NCI-H2227 (cell line): ENCODE results near the gene CMTM4.
"Not testable (repeated sequence)": the region's sequence is repeated elsewhere in the genome, so short reads cannot be mapped to it uniquely, and the experiment has no call there.

Experiments
- DNase-seq: peaks from one replicate; lab custom pipeline; 2025; ENCODE audit not compliant: unreplicated experiment; lab: John Stamatoyannopoulos, UW

Gene CMTM4

GRCh38 chr16:66676599-66676998 lies 19.9 kb downstream of the CMTM4 start:
- no peak for DNase-seq

- DNase-seq: no peak
These were observed 22.9 kb downstream of the CMTM4 start for GRCh38 chr16:66673691-66674090.

GRCh38 chr16:66670691-66671388 lies 25.7 kb downstream of the CMTM4 start:
- no peak for DNase-seq

- no peak for DNase-seq
These were observed 27.6 kb downstream of the CMTM4 start for GRCh38 chr16:66668777-66669444.

- DNase-seq: no peak
These were observed 28.6 kb downstream of the CMTM4 start for GRCh38 chr16:66667944-66668343.

GRCh38 chr16:66662445-66663194 lies 33.9 kb downstream of the CMTM4 start:
- DNase-seq: no peak

GRCh38 chr16:66661671-66662346 lies 34.7 kb downstream of the CMTM4 start:
- DNase-seq: not testable (repeated sequence)

GRCh38 chr16:66661210-66661560 lies 35.4 kb downstream of the CMTM4 start:
- DNase-seq: no peak

GRCh38 chr16:66660422-66661209 lies 35.9 kb downstream of the CMTM4 start:
- peak; percentile 70 for DNase-seq

- DNase-seq: no peak
These were observed 37.7 kb downstream of the CMTM4 start for GRCh38 chr16:66658860-66659190.

- DNase-seq: no peak
These were observed 38.2 kb downstream of the CMTM4 start for GRCh38 chr16:66658143-66658859.

- no peak for DNase-seq
These were observed 40.0 kb downstream of the CMTM4 start for GRCh38 chr16:66656547-66656946.

- no peak for DNase-seq
These were observed 42.8 kb downstream of the CMTM4 start for GRCh38 chr16:66653581-66654350.

GRCh38 chr16:66652661-66653360 lies 43.7 kb downstream of the CMTM4 start:
- no peak for DNase-seq

GRCh38 chr16:66651965-66652364 lies 44.6 kb downstream of the CMTM4 start:
- no peak for DNase-seq

- peak; percentile 26 for DNase-seq
These were observed 45.1 kb downstream of the CMTM4 start for GRCh38 chr16:66651474-66651765.

- DNase-seq: peak; percentile 89
These were observed 45.7 kb downstream of the CMTM4 start for GRCh38 chr16:66650707-66651473.

- DNase-seq: no peak
These were observed 46.8 kb downstream of the CMTM4 start for GRCh38 chr16:66649636-66650205.
